ENCODE results near the gene DISC1. TPM values are rescaled to one million over a fixed set of nuclear protein-coding genes. Genes with fewer than 3 reads are reported as not detected.

Gene DISC1
- total RNA-seq, 1 donor from 2014 or later = 16.0 TPM

DNA sequence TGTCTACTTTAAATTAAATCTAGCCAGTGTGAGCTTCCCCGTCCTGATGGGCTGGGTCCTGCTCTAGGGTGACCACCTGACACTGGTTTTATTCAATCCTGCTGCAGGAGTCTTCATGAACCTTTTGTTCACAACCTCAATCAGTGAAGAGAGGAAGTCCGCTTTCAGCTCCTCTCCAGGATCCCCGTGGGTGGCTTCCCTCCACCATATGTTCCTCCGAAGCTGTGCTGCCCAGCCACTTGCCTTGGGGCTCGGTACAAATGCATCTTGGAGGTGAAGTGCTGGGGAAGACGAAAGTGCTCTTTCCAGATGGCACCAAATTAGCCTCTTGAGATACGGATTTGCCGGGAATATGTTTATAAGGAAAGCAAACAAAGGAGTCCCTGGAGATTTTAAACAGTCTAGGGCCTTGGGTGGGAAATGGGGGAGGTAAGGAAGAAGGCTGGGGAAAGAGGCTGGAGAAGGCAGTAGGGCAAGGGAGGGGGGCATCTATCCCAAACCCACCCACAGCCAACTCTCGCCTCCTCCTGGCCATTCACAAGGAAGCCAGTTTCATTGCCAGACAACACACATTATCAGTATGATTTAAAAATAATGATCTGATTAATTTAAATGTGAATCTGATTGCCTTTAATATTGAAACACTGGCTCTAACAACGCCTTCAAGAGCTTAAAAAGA, 430.8 kb downstream of the DISC1 start:
- Histone ChIP-seq H3K27me3 (no peaks in the 10 kb centered on the region), H3K27ac (no peak overlapping the region), H3K36me3 (no peaks in the 10 kb centered on the region), H3K9me3 (no peaks in the 10 kb centered on the region), H3K4me3 (no peak overlapping the region), H3K4me1 (no peaks in the 10 kb centered on the region)
- no peak for DNase-seq (ENCODE audit: low spot score in 2 of 2)
- TF ChIP-seq, protein P1, sequence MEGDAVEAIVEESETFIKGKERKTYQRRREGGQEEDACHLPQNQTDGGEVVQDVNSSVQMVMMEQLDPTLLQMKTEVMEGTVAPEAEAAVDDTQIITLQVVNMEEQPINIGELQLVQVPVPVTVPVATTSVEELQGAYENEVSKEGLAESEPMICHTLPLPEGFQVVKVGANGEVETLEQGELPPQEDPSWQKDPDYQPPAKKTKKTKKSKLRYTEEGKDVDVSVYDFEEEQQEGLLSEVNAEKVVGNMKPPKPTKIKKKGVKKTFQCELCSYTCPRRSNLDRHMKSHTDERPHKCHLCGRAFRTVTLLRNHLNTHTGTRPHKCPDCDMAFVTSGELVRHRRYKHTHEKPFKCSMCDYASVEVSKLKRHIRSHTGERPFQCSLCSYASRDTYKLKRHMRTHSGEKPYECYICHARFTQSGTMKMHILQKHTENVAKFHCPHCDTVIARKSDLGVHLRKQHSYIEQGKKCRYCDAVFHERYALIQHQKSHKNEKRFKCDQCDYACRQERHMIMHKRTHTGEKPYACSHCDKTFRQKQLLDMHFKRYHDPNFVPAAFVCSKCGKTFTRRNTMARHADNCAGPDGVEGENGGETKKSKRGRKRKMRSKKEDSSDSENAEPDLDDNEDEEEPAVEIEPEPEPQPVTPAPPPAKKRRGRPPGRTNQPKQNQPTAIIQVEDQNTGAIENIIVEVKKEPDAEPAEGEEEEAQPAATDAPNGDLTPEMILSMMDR (IDR thresholded peaks at IDR 0.05) = no peak
- intact Hi-C loops (cut with DNase I) = no loop called here

DNA sequence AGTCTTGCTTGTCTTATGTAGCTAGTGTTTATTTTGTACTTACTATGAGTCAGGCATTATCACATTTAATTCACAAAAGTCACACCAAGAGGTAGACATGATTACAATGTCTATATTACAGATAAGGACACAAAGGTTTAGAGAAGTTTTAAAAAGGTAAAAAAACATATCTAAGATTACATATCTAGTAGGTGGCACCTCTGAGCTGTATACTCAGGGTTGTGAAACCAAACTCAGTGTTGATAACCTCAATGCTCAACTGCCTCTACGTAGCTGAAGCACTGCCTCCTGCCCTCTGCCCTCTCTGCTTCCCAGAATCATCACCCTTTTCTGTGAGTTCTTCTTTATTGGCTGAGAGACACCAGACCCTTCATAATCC, 431.3 kb downstream of the DISC1 start:
- intact Hi-C loops (cut with DNase I) = no loop called here
- Histone ChIP-seq H3K4me3 (no peak overlapping the region), H3K4me1 (no peaks in the 10 kb centered on the region), H3K27ac (no peak overlapping the region), H3K36me3 (no peaks in the 10 kb centered on the region), H3K27me3 (no peaks in the 10 kb centered on the region), H3K9me3 (no peaks in the 10 kb centered on the region)
- TF ChIP-seq, protein P1 (IDR thresholded peaks at IDR 0.05) = no peak
- no peak for DNase-seq (ENCODE audit: low spot score in 2 of 2)

DNA sequence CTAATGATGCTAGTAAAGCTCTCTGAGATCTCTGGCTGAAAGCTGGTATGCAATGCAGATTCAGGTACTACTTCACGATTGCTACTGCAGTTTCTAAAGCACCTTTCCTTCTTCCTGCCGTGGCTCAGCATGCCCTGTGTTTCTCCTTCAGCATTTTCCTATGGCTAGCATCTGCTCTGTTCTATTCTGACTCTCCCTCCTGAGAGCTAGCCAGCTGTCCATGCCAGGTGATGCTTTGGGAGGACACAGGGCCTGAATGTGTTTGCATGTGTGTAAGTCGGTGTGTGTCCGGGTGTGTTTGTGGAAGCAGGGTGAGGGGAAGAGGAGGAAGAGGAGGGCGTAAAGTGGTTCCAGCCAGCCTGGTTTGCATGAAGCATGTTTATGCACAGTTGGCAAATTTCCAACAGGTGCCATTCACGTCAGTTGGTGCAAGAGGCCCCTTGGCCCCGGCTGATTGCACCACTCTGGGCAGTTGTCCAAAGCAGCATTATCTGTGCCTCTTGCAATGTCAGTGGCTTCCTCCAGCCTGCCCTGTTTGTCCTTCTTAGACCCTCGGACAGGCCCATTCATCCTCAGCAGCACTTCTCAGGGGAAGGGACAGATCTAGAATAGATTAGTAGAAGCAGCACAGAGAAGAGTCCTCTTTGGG, 433.3 kb downstream of the DISC1 start:
- no peak overlapping the region for H3K27ac ChIP-seq
- no peaks in the 10 kb centered on the region for H3K36me3 ChIP-seq
- no peaks in the 10 kb centered on the region for H3K4me1 ChIP-seq
- intact Hi-C loops (cut with DNase I) = no loop called here
- no peak for DNase-seq (ENCODE audit: low spot score in 2 of 2)
- no peak overlapping the region for H3K4me3 ChIP-seq
- H3K27me3 ChIP-seq = no peaks in the 10 kb centered on the region
- H3K9me3 ChIP-seq = no peaks in the 10 kb centered on the region
- TF ChIP-seq, protein P1 (IDR thresholded peaks at IDR 0.05) = no peak

DNA sequence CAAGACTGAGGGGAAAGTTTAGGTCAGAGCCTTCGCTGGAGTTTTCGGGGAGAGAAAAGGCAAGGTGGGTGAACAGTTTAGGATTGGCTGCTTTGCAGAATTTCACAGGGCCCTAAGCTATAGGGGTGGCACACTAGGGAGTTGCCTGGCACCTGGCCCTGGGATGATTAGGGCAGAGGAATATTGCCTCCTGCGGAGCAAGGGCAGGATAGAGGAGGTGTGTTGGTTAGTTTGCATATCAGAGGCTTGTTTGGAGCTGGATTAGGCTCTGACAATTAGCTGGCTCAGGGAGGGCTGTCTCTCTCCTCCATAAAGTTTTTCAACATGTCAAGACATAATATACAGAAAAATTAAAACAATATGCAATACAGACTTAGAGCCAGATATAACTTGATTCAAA, 436.4 kb downstream of the DISC1 start:
- TF ChIP-seq, protein P1 (IDR thresholded peaks at IDR 0.05) = no peak
- no peaks in the 10 kb centered on the region for H3K27me3 ChIP-seq

DNA sequence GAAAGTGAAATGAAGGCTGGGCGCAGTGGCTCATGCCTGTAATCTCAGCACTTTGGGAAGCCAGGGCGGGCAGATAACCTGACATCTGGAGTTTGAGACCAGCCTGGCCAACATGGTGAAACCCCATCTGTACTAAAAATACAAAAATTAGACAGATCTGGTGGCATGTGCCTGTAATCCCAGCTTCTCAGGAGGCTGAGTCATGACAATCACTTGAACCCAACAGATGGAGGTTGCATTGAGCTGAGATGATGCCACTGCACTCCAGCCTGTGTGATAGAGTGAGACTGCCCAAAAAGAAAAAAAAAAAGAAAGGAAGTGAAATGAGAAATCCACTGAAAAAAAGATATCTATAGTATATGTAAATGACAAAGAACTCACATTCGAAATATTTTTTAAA, 439.9 kb downstream of the DISC1 start:
- TF ChIP-seq, protein P1 (IDR thresholded peaks at IDR 0.05) = no peak
- DNase-seq (ENCODE audit: low spot score in 2 of 2) = no peak
- intact Hi-C loops (cut with DNase I) = no loop called here
- H3K4me1 ChIP-seq = no peaks in the 10 kb centered on the region
- no peak overlapping the region for H3K27ac ChIP-seq
- no peaks in the 10 kb centered on the region for H3K27me3 ChIP-seq
- H3K4me3 ChIP-seq = no peak overlapping the region
- H3K36me3 ChIP-seq = no peaks in the 10 kb centered on the region
- H3K9me3 ChIP-seq = no peaks in the 10 kb centered on the region

More for the DNA sequence above, 436.4 kb downstream of the DISC1 start:
- Histone ChIP-seq H3K36me3 (no peaks in the 10 kb centered on the region), H3K9me3 (no peaks in the 10 kb centered on the region), H3K27ac (no peak overlapping the region), H3K4me1 (no peaks in the 10 kb centered on the region), H3K4me3 (no peak overlapping the region)
- intact Hi-C loops (cut with DNase I) = no loop called here
- DNase-seq (ENCODE audit: low spot score in 2 of 2) = no peak
